ENCODE measurements around the gene M6PR.
"Not testable (repeated sequence)": the region's sequence is repeated elsewhere in the genome, so short reads cannot be mapped to it uniquely, and the experiment has no call there.

The M6PR gene

GRCh38 chr12:8914033-8914715 lies 35.3 kb downstream of the M6PR start, which contains the start of gene PHC1:
Gene PHC1, plus strand, starts transcription at chr12:8914509. Its CDS starts 3,169 bp downstream, at chr12:8917678.
- in situ Hi-C loops (cut with HindIII; ENCODE audit: low sequenced_read_pairs) = not testable (repeated sequence)

GRCh38 chr12:8913702-8914032 lies 35.8 kb downstream of the M6PR start:
- in situ Hi-C loops (cut with HindIII; ENCODE audit: low sequenced_read_pairs) = no loop called here

DNA sequence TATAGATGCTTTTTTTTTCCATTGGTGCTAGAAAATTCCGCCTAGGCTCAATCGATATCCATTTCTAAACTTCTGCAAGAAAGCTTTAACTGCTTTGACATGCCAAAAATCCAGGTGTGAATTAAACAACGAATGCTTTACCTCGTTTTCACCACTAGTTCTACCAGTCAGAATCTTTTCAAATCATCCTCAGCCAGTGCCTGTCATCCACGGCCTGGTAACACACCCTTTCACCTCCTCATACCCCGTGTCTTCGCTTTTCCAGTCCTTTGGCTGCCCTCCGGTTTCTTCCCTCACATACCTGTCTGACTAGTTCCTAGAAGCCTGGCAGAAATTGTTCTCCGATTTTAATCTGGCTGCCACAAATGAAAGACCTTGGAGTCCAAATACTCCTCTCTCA lies 36.5 kb downstream of the M6PR start:
- in situ Hi-C loops (cut with HindIII; ENCODE audit: low sequenced_read_pairs) = no loop called here

DNA sequence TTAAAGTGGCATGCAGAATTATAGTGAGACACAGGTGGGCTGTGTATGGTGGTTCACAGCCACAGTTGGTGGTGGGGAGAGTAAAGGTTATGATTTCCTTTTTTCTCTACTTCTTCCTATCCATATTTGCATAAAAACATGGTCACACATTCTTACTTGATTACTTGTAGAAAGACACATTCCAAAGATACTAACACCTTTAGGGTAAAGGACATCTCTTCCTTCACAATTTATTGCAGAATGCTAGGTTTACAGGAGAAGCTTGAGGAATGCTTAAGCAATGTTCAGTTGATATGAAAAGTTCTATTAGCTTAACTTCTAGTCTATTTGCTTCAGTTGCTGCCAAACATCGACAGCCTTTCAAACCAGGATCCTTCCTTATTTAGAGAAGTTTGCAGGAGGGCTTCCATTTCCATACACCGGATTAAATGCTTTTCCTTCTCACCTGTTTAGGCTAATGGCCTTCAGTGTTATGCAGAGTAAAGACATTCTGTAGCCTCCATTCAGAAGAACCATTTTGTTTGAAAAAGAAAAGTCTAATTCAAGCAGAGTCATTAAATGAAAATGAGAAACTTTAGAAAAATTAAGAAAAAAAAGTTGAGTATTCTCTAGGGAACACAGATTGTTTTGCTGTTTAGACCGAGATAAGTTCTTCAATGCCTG lies 37.7 kb downstream of the M6PR start:
- in situ Hi-C loops (cut with HindIII; ENCODE audit: low sequenced_read_pairs) = no loop called here

DNA sequence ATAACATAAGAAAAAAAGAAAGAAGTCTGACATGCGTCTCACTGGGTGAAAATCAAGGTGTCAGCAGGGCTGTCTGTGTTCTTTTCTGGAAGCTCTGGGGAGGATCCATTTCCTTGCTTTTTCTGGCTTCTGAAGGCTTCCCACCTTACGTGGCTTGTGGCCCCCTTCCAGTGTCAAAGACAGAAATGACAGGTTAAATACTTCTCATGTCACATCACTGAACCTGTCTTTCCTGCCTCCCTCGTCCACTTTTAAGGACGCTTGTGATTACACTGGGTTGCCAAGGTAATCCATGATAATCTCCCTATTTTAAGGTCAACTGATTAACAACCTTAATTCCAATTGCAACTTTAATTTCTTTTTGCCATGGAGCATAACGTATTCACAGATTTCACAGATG lies 39.7 kb downstream of the M6PR start:
- in situ Hi-C loops (cut with HindIII; ENCODE audit: low sequenced_read_pairs) = no loop called here

DNA sequence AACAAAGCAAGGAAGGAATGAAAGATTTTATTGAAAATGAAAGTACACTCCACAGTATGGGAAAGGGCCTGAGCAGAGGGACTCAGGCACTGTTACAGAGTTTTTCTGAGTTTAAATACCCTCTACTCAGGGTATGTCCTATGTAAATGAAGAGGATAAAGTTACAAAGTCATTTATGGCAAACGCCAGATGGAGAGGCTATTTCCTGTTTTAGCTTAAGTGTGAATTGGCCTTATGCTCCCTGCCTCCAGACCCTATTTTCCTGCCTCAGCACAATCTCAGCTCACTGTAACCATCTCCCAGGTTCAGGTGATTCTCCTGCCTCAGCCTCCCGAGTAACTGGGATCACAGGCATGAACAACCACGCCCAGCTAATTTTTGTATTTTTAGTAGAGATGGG lies 41.9 kb downstream of the M6PR start:
- in situ Hi-C loops (cut with HindIII; ENCODE audit: low sequenced_read_pairs) = no loop called here

GRCh38 chr12:8906266-8907180 lies 42.9 kb downstream of the M6PR start:
- in situ Hi-C loops (cut with HindIII; ENCODE audit: low sequenced_read_pairs) = no loop called here

- in situ Hi-C loops (cut with HindIII; ENCODE audit: low sequenced_read_pairs) = no loop called here
Measured at GRCh38 chr12:8905546-8905945, 43.9 kb downstream of the M6PR start.

GRCh38 chr12:8904665-8905064 lies 44.8 kb downstream of the M6PR start:
- in situ Hi-C loops (cut with HindIII; ENCODE audit: low sequenced_read_pairs) = no loop called here

- in situ Hi-C loops (cut with HindIII; ENCODE audit: low sequenced_read_pairs) = no loop called here
Measured at GRCh38 chr12:8903646-8904045, 45.8 kb downstream of the M6PR start.

DNA sequence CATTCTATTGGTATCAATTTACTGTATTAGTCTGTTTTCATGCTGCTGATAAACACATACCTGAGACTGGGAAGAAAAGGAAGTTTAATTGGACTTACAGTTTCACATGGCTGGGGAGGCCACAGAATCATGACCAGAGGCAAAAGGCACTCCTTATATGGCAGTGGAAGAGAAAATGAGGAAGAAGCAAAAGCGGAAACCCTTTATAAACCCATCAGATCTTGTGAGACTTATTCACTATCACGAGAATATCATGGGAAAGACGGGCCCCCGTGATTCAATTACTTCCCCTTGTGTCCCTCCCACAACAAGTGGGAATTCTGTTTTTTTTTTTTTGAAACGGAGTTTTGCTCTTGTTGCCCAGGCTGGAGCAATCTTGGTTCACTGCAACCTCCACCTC lies 46.7 kb downstream of the M6PR start:
- in situ Hi-C loops (cut with HindIII; ENCODE audit: low sequenced_read_pairs) = not testable (repeated sequence)

- in situ Hi-C loops (cut with HindIII; ENCODE audit: low sequenced_read_pairs) = no loop called here
Measured at GRCh38 chr12:8899830-8900229, 49.6 kb downstream of the M6PR start.

- in situ Hi-C loops (cut with HindIII; ENCODE audit: low sequenced_read_pairs) = no loop called here
Measured at GRCh38 chr12:8897081-8897480, 52.4 kb downstream of the M6PR start.

DNA sequence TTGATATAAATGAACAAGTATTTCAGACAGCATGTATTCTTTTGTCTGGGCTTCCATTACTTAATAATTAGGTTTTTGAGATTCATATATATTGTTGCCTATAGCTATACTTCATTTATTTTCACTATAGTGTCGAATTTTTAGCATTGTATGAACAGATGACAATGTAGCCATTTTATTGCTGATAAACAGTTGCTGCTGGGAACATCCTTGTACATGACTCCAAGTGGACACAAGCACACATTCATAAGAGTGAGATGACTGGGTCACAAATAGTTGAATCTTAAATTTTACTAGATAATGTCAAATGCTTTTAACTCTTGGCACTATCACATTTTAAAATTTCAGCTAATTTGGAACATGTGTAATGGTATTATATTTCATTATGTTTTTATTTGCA lies 54.5 kb downstream of the M6PR start:
- in situ Hi-C loops (cut with HindIII; ENCODE audit: low sequenced_read_pairs) = loop anchor here (5.0 kb wide), 1 partner anchor 43 kb away; no protein-coding TSS in a partner anchor

GRCh38 chr12:8894378-8894777 lies 55.1 kb downstream of the M6PR start:
- in situ Hi-C loops (cut with HindIII; ENCODE audit: low sequenced_read_pairs) = loop anchor here (5.0 kb wide), 1 partner anchor 42 kb away; no protein-coding TSS in a partner anchor

- in situ Hi-C loops (cut with HindIII; ENCODE audit: low sequenced_read_pairs) = loop anchor here (5.0 kb wide), 1 partner anchor 40 kb away; no protein-coding TSS in a partner anchor
Measured at GRCh38 chr12:8891976-8892375, 57.5 kb downstream of the M6PR start.
